Urothelium cell line (cell line): ENCODE measurements around the gene BECN2.

Experiments used
- DNase-seq: peaks from one replicate; pipeline ENCODE4 v3.0.0; 2011; ENCODE audit warnings: low spot score, mixed read lengths
- FAIRE-seq: peaks from 2 replicates; lab custom pipeline; 2011; peaks lifted over from hg19 to GRCh38; lab: Jason Lieb, UNC

BECN2 gene

GRCh38 chr1:241957692-241958494 lies at the start of gene BECN2:
Gene BECN2 (plus strand): TSS chr1:241957767. CDS start chr1:241957767, 0 bp downstream.
- FAIRE-seq: no peak
- no peak for DNase-seq

GRCh38 chr1:241916196-241916595 lies 41.4 kb upstream of the BECN2 start:
- FAIRE-seq: no peak
- DNase-seq: no peak

GRCh38 chr1:241917487-241917886 lies 40.1 kb upstream of the BECN2 start:
- FAIRE-seq: no peak
- no peak for DNase-seq

GRCh38 chr1:241918879-241919278 lies 38.7 kb upstream of the BECN2 start:
- FAIRE-seq: no peak
- peak; percentile 52 for DNase-seq

GRCh38 chr1:241924080-241924808 lies 33.3 kb upstream of the BECN2 start:
- DNase-seq (no peak), FAIRE-seq (no peak)

- no peak for DNase-seq
- FAIRE-seq: no peak
Measured at GRCh38 chr1:241926141-241926540, 31.4 kb upstream of the BECN2 start.

- no peak for DNase-seq
- no peak for FAIRE-seq
Measured at GRCh38 chr1:241927321-241927720, 30.2 kb upstream of the BECN2 start.

- FAIRE-seq (no peak), DNase-seq (no peak)
Measured at GRCh38 chr1:241932845-241933244, 24.7 kb upstream of the BECN2 start.

- DNase-seq (peak; percentile 88), FAIRE-seq (peak; percentile 66)
Measured at GRCh38 chr1:241934201-241934848, 23.2 kb upstream of the BECN2 start.

- DNase-seq (no peak), FAIRE-seq (no peak)
Measured at GRCh38 chr1:241934866-241935265, 22.7 kb upstream of the BECN2 start.

GRCh38 chr1:241939798-241940197 lies 17.8 kb upstream of the BECN2 start:
- DNase-seq (no peak), FAIRE-seq (no peak)

GRCh38 chr1:241942738-241943137 lies 14.8 kb upstream of the BECN2 start:
- FAIRE-seq (no peak), DNase-seq (no peak)

- DNase-seq (no peak), FAIRE-seq (no peak)
Measured at GRCh38 chr1:241944300-241944699, 13.3 kb upstream of the BECN2 start.

GRCh38 chr1:241947354-241947753 lies 10.2 kb upstream of the BECN2 start:
- DNase-seq (no peak), FAIRE-seq (no peak)

GRCh38 chr1:241950390-241950789 lies 7.2 kb upstream of the BECN2 start:
- FAIRE-seq (no peak), DNase-seq (no peak)

GRCh38 chr1:241962153-241962552 lies 4.6 kb downstream of the BECN2 start:
- FAIRE-seq: no peak
- DNase-seq: no peak

GRCh38 chr1:241963722-241964121 lies 6.2 kb downstream of the BECN2 start:
- DNase-seq (no peak), FAIRE-seq (no peak)

- no peak for FAIRE-seq
- DNase-seq: no peak
Measured at GRCh38 chr1:241964550-241965282, 7.1 kb downstream of the BECN2 start.

GRCh38 chr1:241968611-241969010 lies 11.0 kb downstream of the BECN2 start:
- no peak for DNase-seq
- no peak for FAIRE-seq

GRCh38 chr1:241972703-241973369 lies 15.3 kb downstream of the BECN2 start:
- no peak for FAIRE-seq
- DNase-seq: peak; percentile 67
